CD4-positive, alpha-beta T cell treated with Interleukin-15 for 4 hours (primary cell): ENCODE data around the gene FANCD2OS.
"Not testable (repeated sequence)": the region's sequence is repeated elsewhere in the genome, so short reads cannot be mapped to it uniquely, and the experiment has no call there.

ENCODE experiments used
- DNase-seq: peaks from one replicate; pipeline ENCODE4 v3.0.0-alpha.2; 2020; ENCODE audit warnings: low spot score

The FANCD2OS gene

GRCh38 chr3:10108091-10108490 is at the start of gene FANCD2OS:
Gene FANCD2OS, minus strand, starts transcription at chr3:10108255. Its CDS starts 3,481 bp downstream, at chr3:10104774.
- DNase-seq, result no peak

GRCh38 chr3:10157031-10157430 is 49.0 kb upstream of the FANCD2OS start:
- no peak for DNase-seq

- no peak for DNase-seq
Measured at GRCh38 chr3:10155658-10156057, 47.6 kb upstream of the FANCD2OS start.

GRCh38 chr3:10155123-10155472 is 47.0 kb upstream of the FANCD2OS start:
- no peak for DNase-seq

- no peak for DNase-seq
Measured at GRCh38 chr3:10154335-10155122, 46.5 kb upstream of the FANCD2OS start.

- DNase-seq, result no peak
Measured at GRCh38 chr3:10150987-10151386, 42.9 kb upstream of the FANCD2OS start.

- no peak for DNase-seq
Measured at GRCh38 chr3:10149226-10149625, 41.2 kb upstream of the FANCD2OS start.

GRCh38 chr3:10145685-10146084 is 37.6 kb upstream of the FANCD2OS start:
- no peak for DNase-seq

- no peak for DNase-seq
Measured at GRCh38 chr3:10142707-10143560, 34.9 kb upstream of the FANCD2OS start.

- DNase-seq, result no peak
Measured at GRCh38 chr3:10140996-10141546, 33.0 kb upstream of the FANCD2OS start.

GRCh38 chr3:10137178-10137577 is 29.1 kb upstream of the FANCD2OS start:
- no peak for DNase-seq

- DNase-seq, result no peak
Measured at GRCh38 chr3:10136426-10137005, 28.5 kb upstream of the FANCD2OS start.

GRCh38 chr3:10135872-10136271 is 27.8 kb upstream of the FANCD2OS start:
- not testable (repeated sequence) for DNase-seq

GRCh38 chr3:10122724-10123123 is 14.7 kb upstream of the FANCD2OS start:
- DNase-seq, result no peak

GRCh38 chr3:10121064-10121463 is 13.0 kb upstream of the FANCD2OS start:
- no peak for DNase-seq

GRCh38 chr3:10119376-10119775 is 11.3 kb upstream of the FANCD2OS start:
- DNase-seq, result no peak

- DNase-seq, result no peak
Measured at GRCh38 chr3:10116928-10117327, 8.9 kb upstream of the FANCD2OS start.

GRCh38 chr3:10116138-10116460 is 8.0 kb upstream of the FANCD2OS start:
- DNase-seq, result no peak

- peak; percentile 94 for DNase-seq
Measured at GRCh38 chr3:10115326-10116137, 7.5 kb upstream of the FANCD2OS start, which contains the start of gene BRK1. Gene BRK1, plus strand, starts transcription at chr3:10115675. Its CDS starts 27 bp downstream, at chr3:10115702.

GRCh38 chr3:10106919-10107318 is 1.1 kb downstream of the FANCD2OS start:
- no peak for DNase-seq

- DNase-seq, result no peak
Measured at GRCh38 chr3:10099041-10099440, 9.0 kb downstream of the FANCD2OS start.

GRCh38 chr3:10093678-10094077 is 14.4 kb downstream of the FANCD2OS start:
- DNase-seq, result no peak
